ENCODE data around the gene CYTH1.
A peak's percentile ranks its signal among the peaks of the same experiment; 100 is the strongest.
"Not testable (repeated sequence)": the region's sequence is repeated elsewhere in the genome, so short reads cannot be mapped to it uniquely, and the experiment has no call there.

CYTH1 gene

GRCh38 chr17:78767806-78768205, 14.3 kb downstream of the CYTH1 start:
- Mint-ChIP-seq H3K27me3 (ENCODE audit: low read depth) (no peaks in the 10 kb centered on the region), H3K4me1 (ENCODE audit: low read depth) (peaks cover 30% of the 10 kb centered on the region), H3K4me3 (no peak overlapping the region), H3K9me3 (no peaks in the 10 kb centered on the region), H3K27ac (no peak overlapping the region), H3K36me3 (ENCODE audit: low read depth) (peaks cover 18% of the 10 kb centered on the region)

GRCh38 chr17:78766743-78767294, 15.3 kb downstream of the CYTH1 start:
- Mint-ChIP-seq H3K4me1 (ENCODE audit: low read depth) (peaks cover 28% of the 10 kb centered on the region), H3K27me3 (ENCODE audit: low read depth) (no peaks in the 10 kb centered on the region), H3K4me3 (no peak overlapping the region), H3K27ac (no peak overlapping the region), H3K9me3 (no peaks in the 10 kb centered on the region), H3K36me3 (ENCODE audit: low read depth) (peaks cover 16% of the 10 kb centered on the region)

GRCh38 chr17:78766225-78766624, 15.8 kb downstream of the CYTH1 start:
- Mint-ChIP-seq H3K4me1 (ENCODE audit: low read depth) (peaks cover 28% of the 10 kb centered on the region), H3K27ac (no peak overlapping the region), H3K27me3 (ENCODE audit: low read depth) (no peaks in the 10 kb centered on the region), H3K9me3 (no peaks in the 10 kb centered on the region), H3K36me3 (ENCODE audit: low read depth) (peaks cover 14% of the 10 kb centered on the region), H3K4me3 (peak overlapping the region; percentile 10)

GRCh38 chr17:78765821-78766220, 16.3 kb downstream of the CYTH1 start:
- Mint-ChIP-seq H3K4me1 (ENCODE audit: low read depth) (peaks cover 32% of the 10 kb centered on the region), H3K27me3 (ENCODE audit: low read depth) (no peaks in the 10 kb centered on the region), H3K4me3 (no peak overlapping the region), H3K27ac (no peak overlapping the region), H3K9me3 (no peaks in the 10 kb centered on the region), H3K36me3 (ENCODE audit: low read depth) (peaks cover 12% of the 10 kb centered on the region)

GRCh38 chr17:78764871-78765270, 17.2 kb downstream of the CYTH1 start:
- no peaks in the 10 kb centered on the region for H3K9me3 Mint-ChIP-seq
- H3K36me3 Mint-ChIP-seq (ENCODE audit: low read depth), result peaks cover 8% of the 10 kb centered on the region
- no peaks in the 10 kb centered on the region for H3K27me3 Mint-ChIP-seq (ENCODE audit: low read depth)
- peaks cover 33% of the 10 kb centered on the region for H3K4me1 Mint-ChIP-seq (ENCODE audit: low read depth)
- no peak overlapping the region for H3K4me3 Mint-ChIP-seq
- peak overlapping the region; percentile 26 for H3K27ac Mint-ChIP-seq

- no peak overlapping the region for H3K4me3 Mint-ChIP-seq
- no peak overlapping the region for H3K27ac Mint-ChIP-seq
- no peaks in the 10 kb centered on the region for H3K9me3 Mint-ChIP-seq
- H3K36me3 Mint-ChIP-seq (ENCODE audit: low read depth), result peaks cover 8% of the 10 kb centered on the region
- H3K27me3 Mint-ChIP-seq (ENCODE audit: low read depth), result no peaks in the 10 kb centered on the region
- peaks cover 46% of the 10 kb centered on the region for H3K4me1 Mint-ChIP-seq (ENCODE audit: low read depth)
These were observed 18.5 kb downstream of the CYTH1 start for GRCh38 chr17:78763561-78763960.

- H3K4me1 Mint-ChIP-seq (ENCODE audit: low read depth), result peaks cover 57% of the 10 kb centered on the region
- no peaks in the 10 kb centered on the region for H3K9me3 Mint-ChIP-seq
- no peaks in the 10 kb centered on the region for H3K27me3 Mint-ChIP-seq (ENCODE audit: low read depth)
- peak overlapping the region; percentile 59 for H3K4me3 Mint-ChIP-seq
- peaks cover 8% of the 10 kb centered on the region for H3K36me3 Mint-ChIP-seq (ENCODE audit: low read depth)
- peak overlapping the region; percentile 82 for H3K27ac Mint-ChIP-seq
These were observed 20.2 kb downstream of the CYTH1 start for GRCh38 chr17:78761789-78762406.

GRCh38 chr17:78759969-78760352, 22.1 kb downstream of the CYTH1 start:
- Mint-ChIP-seq H3K36me3 (ENCODE audit: low read depth) (peaks cover 8% of the 10 kb centered on the region), H3K4me3 (peak overlapping the region; percentile 72), H3K27ac (peak overlapping the region; percentile 92), H3K27me3 (ENCODE audit: low read depth) (no peaks in the 10 kb centered on the region), H3K4me1 (ENCODE audit: low read depth) (peaks cover 63% of the 10 kb centered on the region), H3K9me3 (no peaks in the 10 kb centered on the region)

GRCh38 chr17:78759203-78759968, 22.7 kb downstream of the CYTH1 start:
- Mint-ChIP-seq H3K36me3 (ENCODE audit: low read depth) (peaks cover 6% of the 10 kb centered on the region), H3K4me1 (ENCODE audit: low read depth) (peaks cover 58% of the 10 kb centered on the region), H3K9me3 (no peaks in the 10 kb centered on the region), H3K4me3 (peak overlapping the region; percentile 72), H3K27ac (peak overlapping the region; percentile 92), H3K27me3 (ENCODE audit: low read depth) (no peaks in the 10 kb centered on the region)

- Mint-ChIP-seq H3K9me3 (no peaks in the 10 kb centered on the region), H3K4me1 (ENCODE audit: low read depth) (peaks cover 67% of the 10 kb centered on the region), H3K27ac (peak overlapping the region; percentile 84), H3K27me3 (ENCODE audit: low read depth) (no peaks in the 10 kb centered on the region), H3K36me3 (ENCODE audit: low read depth) (peaks cover 19% of the 10 kb centered on the region), H3K4me3 (peak overlapping the region; percentile 51)
These were observed 28.5 kb downstream of the CYTH1 start for GRCh38 chr17:78753316-78754250.

- H3K4me3 Mint-ChIP-seq, result peak overlapping the region; percentile 16
- no peaks in the 10 kb centered on the region for H3K27me3 Mint-ChIP-seq (ENCODE audit: low read depth)
- no peaks in the 10 kb centered on the region for H3K9me3 Mint-ChIP-seq
- peaks cover 22% of the 10 kb centered on the region for H3K36me3 Mint-ChIP-seq (ENCODE audit: low read depth)
- H3K4me1 Mint-ChIP-seq (ENCODE audit: low read depth), result peaks cover 72% of the 10 kb centered on the region
- H3K27ac Mint-ChIP-seq, result peak overlapping the region; percentile 85
These were observed 30.5 kb downstream of the CYTH1 start for GRCh38 chr17:78751447-78752161.

- not testable (repeated sequence) for H3K9me3 Mint-ChIP-seq; H3K4me3 Mint-ChIP-seq; H3K27me3 Mint-ChIP-seq (ENCODE audit: low read depth)
- Mint-ChIP-seq H3K4me1 (ENCODE audit: low read depth) (peaks cover 76% of the 10 kb centered on the region), H3K36me3 (ENCODE audit: low read depth) (peaks cover 22% of the 10 kb centered on the region), H3K27ac (peak overlapping the region; percentile 85)
These were observed 31.1 kb downstream of the CYTH1 start for GRCh38 chr17:78751000-78751399.

GRCh38 chr17:78748730-78749317, 33.2 kb downstream of the CYTH1 start:
- Mint-ChIP-seq H3K27me3 (ENCODE audit: low read depth) (no peaks in the 10 kb centered on the region), H3K4me3 (peak overlapping the region; percentile 76), H3K27ac (peak overlapping the region; percentile 95), H3K36me3 (ENCODE audit: low read depth) (peaks cover 28% of the 10 kb centered on the region), H3K9me3 (no peaks in the 10 kb centered on the region), H3K4me1 (ENCODE audit: low read depth) (peaks cover 86% of the 10 kb centered on the region)
